ENCODE results near the gene SCNN1A.

Gene SCNN1A

DNA sequence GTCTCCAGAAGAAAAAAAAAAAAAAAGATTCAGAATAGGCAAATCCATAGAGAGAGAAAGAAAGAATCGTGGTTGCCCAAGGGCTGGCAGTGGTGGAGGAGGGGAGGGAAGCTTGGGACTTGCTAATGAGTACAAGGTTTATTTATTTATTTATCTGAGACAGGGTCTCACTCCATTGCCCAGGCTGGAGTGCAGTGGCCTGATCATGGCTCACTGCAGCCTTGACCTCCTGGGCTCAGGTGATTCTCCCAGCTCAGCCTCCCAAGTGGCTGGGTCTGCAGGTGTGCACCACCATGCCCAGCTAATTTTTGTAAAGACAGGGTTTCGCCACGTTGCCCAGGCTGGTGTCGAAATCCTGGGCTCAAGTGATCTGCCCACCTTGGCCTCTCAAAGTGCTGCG lies 23.7 kb downstream of the SCNN1A start:
- no CpG with 5 or more reads among the region's 5 CpGs for WGBS (ENCODE audit: extremely low coverage, insufficient coverage, low lambda C conversion rate)

DNA sequence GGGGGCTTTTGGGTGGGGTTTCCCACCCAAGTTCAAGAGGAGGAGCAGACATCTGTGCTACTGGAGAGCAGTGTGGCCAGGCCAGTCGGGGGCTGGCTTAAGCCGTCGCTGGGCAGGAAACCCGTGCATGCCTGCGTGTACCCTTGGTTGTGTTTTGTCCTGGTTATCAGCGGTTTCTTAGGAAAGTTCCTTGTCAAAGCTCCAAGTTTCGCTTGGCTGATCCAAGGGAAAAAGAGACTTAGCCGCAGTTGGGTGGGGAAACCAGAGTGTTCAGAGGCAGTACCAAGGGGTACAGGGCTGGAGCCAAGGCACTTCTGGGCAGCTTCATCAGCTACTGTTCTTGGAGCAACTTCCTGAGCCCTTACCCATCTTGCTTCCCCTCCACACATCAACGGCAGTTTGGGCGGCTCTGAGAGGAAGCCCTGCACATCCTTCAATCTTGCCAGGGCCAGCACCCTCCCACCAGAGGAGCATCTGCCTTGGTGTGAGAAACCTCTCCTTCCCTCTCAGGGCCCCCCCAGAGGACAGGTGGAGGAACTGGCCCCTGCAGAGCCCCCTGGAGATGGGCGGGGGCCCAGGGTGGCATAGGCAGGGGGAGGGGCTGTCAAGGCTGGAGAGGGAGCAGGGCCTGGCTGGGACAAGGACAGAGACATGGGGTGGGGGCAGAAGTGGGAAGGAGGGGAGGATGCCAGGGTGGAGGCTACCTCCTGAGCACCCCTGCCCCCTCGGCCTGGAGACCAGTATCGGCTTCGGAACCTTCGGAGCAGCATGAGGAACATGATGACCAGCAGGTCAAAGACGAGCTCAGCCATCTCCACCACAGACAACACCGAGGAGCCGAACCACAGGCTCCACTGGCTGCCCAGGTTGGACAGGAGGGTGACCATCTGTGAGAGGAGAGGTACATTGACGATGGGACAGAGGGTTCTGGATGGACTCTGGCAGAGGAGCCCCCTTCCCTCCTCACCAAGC lies 27.7 kb downstream of the SCNN1A start:
- no peak for DNase-seq
- no peak overlapping the region for H3K27ac ChIP-seq (ENCODE audit: low read depth, low read length)
- H3K79me1 ChIP-seq (ENCODE audit: low read length) = no peaks in the 10 kb centered on the region

More for the DNA sequence above, 23.7 kb downstream of the SCNN1A start:
- Histone ChIP-seq H3K9ac (ENCODE audit: low read length) (no peak overlapping the region), H4K5ac (ENCODE audit: low read length) (no peak overlapping the region), H3K23ac (ENCODE audit: low read length) (no peak overlapping the region), H3K36me3 (ENCODE audit: control insufficient read depth, insufficient read depth, low read length) (no peaks in the 10 kb centered on the region), H3K4ac (ENCODE audit: low read depth, low read length) (no peak overlapping the region), H3K18ac (ENCODE audit: low read length) (no peak overlapping the region), H2AK5ac (ENCODE audit: low read length) (no peak overlapping the region), H3K56ac (ENCODE audit: low read length) (no peak overlapping the region), H3K4me2 (ENCODE audit: low read length) (no peak overlapping the region), H3K79me1 (ENCODE audit: low read length) (no peaks in the 10 kb centered on the region), H3K79me2 (ENCODE audit: control insufficient read depth, insufficient read depth, low read length) (no peaks in the 10 kb centered on the region), H3K27me3 (ENCODE audit: insufficient read depth, low read length, poor library complexity) (no peaks in the 10 kb centered on the region), H3K4me1 (ENCODE audit: control insufficient read depth, low read depth, low read length) (no peaks in the 10 kb centered on the region), H2BK5ac (ENCODE audit: low read length) (no peak overlapping the region), H2BK15ac (replicated peaks; ENCODE audit: low read depth) (no peak overlapping the region), H3K27ac (ENCODE audit: low read depth, low read length) (no peak overlapping the region), H4K8ac (ENCODE audit: low read depth, low read length) (no peak overlapping the region), H2BK120ac (ENCODE audit: low read depth, low read length) (no peak overlapping the region), H3K4me3 (ENCODE audit: low read length) (no peak overlapping the region)
- no peak for DNase-seq

DNA sequence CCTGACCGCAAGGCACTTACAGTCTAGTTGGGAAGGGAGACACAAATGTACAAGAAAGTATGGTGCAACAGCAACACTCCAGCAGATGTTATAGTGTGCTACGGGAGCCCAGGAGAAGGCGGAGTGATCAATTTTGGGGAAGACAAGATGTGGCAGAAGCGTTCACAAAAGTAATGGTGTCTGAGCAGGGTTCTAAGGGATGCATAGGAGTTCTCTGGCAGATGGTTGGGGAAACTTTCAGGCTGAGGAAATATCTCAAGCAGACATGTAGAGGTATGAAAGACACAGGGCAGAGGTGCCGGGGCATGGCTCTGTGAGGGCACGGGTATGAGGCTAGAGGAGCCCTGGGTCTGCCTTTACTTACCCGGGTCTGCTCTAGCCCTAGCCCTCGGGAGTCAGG lies 28.4 kb downstream of the SCNN1A start:
- Histone ChIP-seq H3K4me1 (ENCODE audit: control insufficient read depth, low read depth, low read length) (peaks cover 9% of the 10 kb centered on the region), H3K9ac (ENCODE audit: low read length) (no peak overlapping the region), H2BK120ac (ENCODE audit: low read depth, low read length) (no peak overlapping the region), H2AK5ac (ENCODE audit: low read length) (no peak overlapping the region), H2BK5ac (ENCODE audit: low read length) (no peak overlapping the region), H3K4me3 (ENCODE audit: low read length) (no peak overlapping the region), H3K4me2 (ENCODE audit: low read length) (no peak overlapping the region), H4K5ac (ENCODE audit: low read length) (no peak overlapping the region), H3K27ac (ENCODE audit: low read depth, low read length) (no peak overlapping the region), H4K8ac (ENCODE audit: low read depth, low read length) (no peak overlapping the region), H3K56ac (ENCODE audit: low read length) (no peak overlapping the region), H3K23ac (ENCODE audit: low read length) (no peak overlapping the region), H3K18ac (ENCODE audit: low read length) (no peak overlapping the region), H3K4ac (ENCODE audit: low read depth, low read length) (no peak overlapping the region), H3K27me3 (ENCODE audit: insufficient read depth, low read length, poor library complexity) (no peaks in the 10 kb centered on the region), H3K36me3 (ENCODE audit: control insufficient read depth, insufficient read depth, low read length) (no peaks in the 10 kb centered on the region), H3K79me2 (ENCODE audit: control insufficient read depth, insufficient read depth, low read length) (no peaks in the 10 kb centered on the region), H3K79me1 (ENCODE audit: low read length) (no peaks in the 10 kb centered on the region), H2BK15ac (replicated peaks; ENCODE audit: low read depth) (no peak overlapping the region)
- no peak for DNase-seq
- WGBS (ENCODE audit: extremely low coverage, insufficient coverage, low lambda C conversion rate) = no CpG with 5 or more reads among the region's 8 CpGs

More for the DNA sequence above, 27.7 kb downstream of the SCNN1A start:
- H3K18ac ChIP-seq (ENCODE audit: low read length) = no peak overlapping the region
- no peak overlapping the region for H4K8ac ChIP-seq (ENCODE audit: low read depth, low read length)
- H3K4me3 ChIP-seq (ENCODE audit: low read length) = no peak overlapping the region
- H3K4ac ChIP-seq (ENCODE audit: low read depth, low read length) = no peak overlapping the region
- H2BK120ac ChIP-seq (ENCODE audit: low read depth, low read length) = no peak overlapping the region
- H2BK5ac ChIP-seq (ENCODE audit: low read length) = no peak overlapping the region
- no peaks in the 10 kb centered on the region for H3K27me3 ChIP-seq (ENCODE audit: insufficient read depth, low read length, poor library complexity)
- H3K36me3 ChIP-seq (ENCODE audit: control insufficient read depth, insufficient read depth, low read length) = no peaks in the 10 kb centered on the region
- no peaks in the 10 kb centered on the region for H3K79me2 ChIP-seq (ENCODE audit: control insufficient read depth, insufficient read depth, low read length)
- H2AK5ac ChIP-seq (ENCODE audit: low read length) = no peak overlapping the region
- H3K9ac ChIP-seq (ENCODE audit: low read length) = no peak overlapping the region
- WGBS (ENCODE audit: extremely low coverage, insufficient coverage, low lambda C conversion rate) = no CpG with 5 or more reads among the region's 19 CpGs
- H3K4me2 ChIP-seq (ENCODE audit: low read length) = no peak overlapping the region
- H4K5ac ChIP-seq (ENCODE audit: low read length) = no peak overlapping the region
- peaks cover 3% of the 10 kb centered on the region for H3K4me1 ChIP-seq (ENCODE audit: control insufficient read depth, low read depth, low read length)
- H3K56ac ChIP-seq (ENCODE audit: low read length) = no peak overlapping the region
- H2BK15ac ChIP-seq (replicated peaks; ENCODE audit: low read depth) = no peak overlapping the region
- H3K23ac ChIP-seq (ENCODE audit: low read length) = no peak overlapping the region

DNA sequence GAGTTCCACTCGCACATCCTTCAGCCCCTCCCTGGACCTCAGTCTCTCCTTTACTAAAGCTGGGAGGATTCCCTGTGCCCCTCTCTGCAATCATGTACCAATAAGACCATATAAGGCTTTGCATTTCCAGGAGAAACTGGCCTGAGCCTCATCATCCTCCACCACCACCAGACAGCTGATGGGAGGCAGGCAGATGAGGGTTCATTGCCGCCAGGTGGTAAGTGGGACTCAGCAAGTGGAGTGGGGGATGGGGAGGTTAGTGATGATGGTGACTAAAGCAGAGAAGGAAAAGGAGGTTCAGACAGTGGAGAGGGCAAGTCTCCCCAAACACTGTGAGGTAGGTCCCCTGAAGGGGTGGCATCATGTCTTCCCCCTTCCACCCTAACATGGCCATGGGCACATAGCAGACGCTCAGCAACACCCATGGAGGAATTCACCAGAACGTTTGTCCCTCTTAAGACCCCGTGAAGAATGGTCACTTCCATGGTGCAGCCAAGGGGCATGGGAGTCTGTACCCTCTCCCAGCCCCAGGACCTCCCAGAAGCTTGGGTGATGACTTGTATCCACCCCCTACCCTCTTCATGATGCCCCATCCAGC lies 29.0 kb downstream of the SCNN1A start:
- Histone ChIP-seq H3K9ac (ENCODE audit: low read length) (no peak overlapping the region), H3K27me3 (ENCODE audit: insufficient read depth, low read length, poor library complexity) (no peaks in the 10 kb centered on the region), H2BK15ac (replicated peaks; ENCODE audit: low read depth) (no peak overlapping the region), H2AK5ac (ENCODE audit: low read length) (no peak overlapping the region), H3K4ac (ENCODE audit: low read depth, low read length) (no peak overlapping the region), H3K4me2 (ENCODE audit: low read length) (no peak overlapping the region), H3K4me1 (ENCODE audit: control insufficient read depth, low read depth, low read length) (peaks cover 9% of the 10 kb centered on the region), H2BK120ac (ENCODE audit: low read depth, low read length) (no peak overlapping the region), H3K56ac (ENCODE audit: low read length) (no peak overlapping the region), H3K79me2 (ENCODE audit: control insufficient read depth, insufficient read depth, low read length) (peaks cover 5% of the 10 kb centered on the region), H3K4me3 (ENCODE audit: low read length) (no peak overlapping the region), H3K27ac (ENCODE audit: low read depth, low read length) (no peak overlapping the region), H4K8ac (ENCODE audit: low read depth, low read length) (no peak overlapping the region), H3K79me1 (ENCODE audit: low read length) (no peaks in the 10 kb centered on the region), H3K18ac (ENCODE audit: low read length) (no peak overlapping the region), H3K36me3 (ENCODE audit: control insufficient read depth, insufficient read depth, low read length) (no peaks in the 10 kb centered on the region), H2BK5ac (ENCODE audit: low read length) (no peak overlapping the region), H3K23ac (ENCODE audit: low read length) (no peak overlapping the region), H4K5ac (ENCODE audit: low read length) (no peak overlapping the region)
- WGBS (ENCODE audit: extremely low coverage, insufficient coverage, low lambda C conversion rate) = no CpG with 5 or more reads among the region's 5 CpGs
- no peak for DNase-seq

DNA sequence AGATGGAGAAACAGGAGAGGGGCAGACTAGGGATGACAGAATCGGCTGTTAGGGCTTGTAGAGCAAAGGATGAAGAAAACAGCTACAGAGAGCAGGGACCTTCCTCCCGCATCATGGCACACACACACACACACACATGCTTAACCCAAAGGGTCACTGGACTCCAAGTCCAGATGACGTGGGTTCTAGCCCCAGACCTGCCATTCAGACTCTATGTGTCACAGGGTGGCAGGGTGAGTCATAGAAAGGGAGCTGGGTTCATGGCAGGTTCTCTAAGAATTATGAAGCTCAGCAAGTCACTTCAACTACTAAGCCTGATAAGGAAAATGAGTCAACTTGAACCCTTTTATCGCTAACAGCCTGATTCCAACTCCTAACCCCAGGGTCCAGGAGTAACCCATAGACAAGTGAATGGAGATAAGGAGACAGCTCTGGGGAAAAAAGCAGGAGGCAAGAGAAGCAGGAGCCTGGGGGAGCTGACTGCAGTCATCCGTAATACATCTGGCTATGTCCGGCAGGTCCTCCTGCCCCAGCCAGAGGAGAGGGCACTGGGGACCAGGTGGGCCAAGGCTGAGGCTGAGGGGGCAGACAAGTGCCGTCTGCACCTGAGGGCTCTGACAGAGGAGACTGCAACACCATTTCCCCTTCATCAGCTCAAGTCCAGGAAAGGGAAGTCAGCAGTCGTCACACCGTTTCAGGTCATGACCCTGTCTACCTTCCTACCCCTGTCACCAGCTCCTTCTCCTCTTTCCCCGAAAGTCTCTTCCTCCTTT lies 29.9 kb downstream of the SCNN1A start:
- Histone ChIP-seq H3K36me3 (ENCODE audit: control insufficient read depth, insufficient read depth, low read length) (no peaks in the 10 kb centered on the region), H4K5ac (ENCODE audit: low read length) (no peak overlapping the region)
- WGBS (ENCODE audit: extremely low coverage, insufficient coverage, low lambda C conversion rate) = no CpG with 5 or more reads among the region's 10 CpGs

More for the DNA sequence above, 29.9 kb downstream of the SCNN1A start:
- Histone ChIP-seq H3K27me3 (ENCODE audit: insufficient read depth, low read length, poor library complexity) (no peaks in the 10 kb centered on the region), H2BK120ac (ENCODE audit: low read depth, low read length) (no peak overlapping the region), H3K18ac (ENCODE audit: low read length) (no peak overlapping the region), H4K8ac (ENCODE audit: low read depth, low read length) (no peak overlapping the region), H3K9ac (ENCODE audit: low read length) (no peak overlapping the region), H3K79me1 (ENCODE audit: low read length) (no peaks in the 10 kb centered on the region), H3K27ac (ENCODE audit: low read depth, low read length) (no peak overlapping the region), H3K56ac (ENCODE audit: low read length) (no peak overlapping the region), H3K4me2 (ENCODE audit: low read length) (no peak overlapping the region), H2AK5ac (ENCODE audit: low read length) (no peak overlapping the region), H3K79me2 (ENCODE audit: control insufficient read depth, insufficient read depth, low read length) (peaks cover 14% of the 10 kb centered on the region), H3K4me1 (ENCODE audit: control insufficient read depth, low read depth, low read length) (peaks cover 9% of the 10 kb centered on the region), H2BK5ac (ENCODE audit: low read length) (no peak overlapping the region), H3K4me3 (ENCODE audit: low read length) (no peak overlapping the region), H3K23ac (ENCODE audit: low read length) (no peak overlapping the region), H2BK15ac (replicated peaks; ENCODE audit: low read depth) (no peak overlapping the region), H3K4ac (ENCODE audit: low read depth, low read length) (no peak overlapping the region)
- DNase-seq = no peak
